Ascending aorta (tissue), 2 donors: ENCODE data around the gene STPG4. TPM values are rescaled to one million over a fixed set of nuclear protein-coding genes. Genes with fewer than 3 reads are reported as not detected.

Source experiments
- DNase-seq, 2 donors: peaks; one replicate each; pipeline ENCODE4 v3.0.0-alpha.2; 2019; ENCODE audit warnings: low spot score in 2 of 2
- H3K27ac ChIP-seq, 2 donors: fragments of 200-600 bp; sonication (generic); one replicate each; pipeline ENCODE4 v1.5.1; 2016 to 2017; ENCODE audit warnings: mild to moderate bottlenecking in 1 of 2
- H3K27me3 ChIP-seq: fragments of 200-600 bp; sonication (generic); one replicate; pipeline ENCODE4 v1.5.1; 2017
- H3K36me3 ChIP-seq, 2 donors: fragments of 200-600 bp; sonication (generic); one replicate each; pipeline ENCODE4 v1.5.1; 2016
- H3K4me1 ChIP-seq, 2 donors: fragments of 200-600 bp; sonication (generic); one replicate each; pipeline ENCODE4 v1.5.1; 2016 to 2017; ENCODE audit warnings: mild to moderate bottlenecking in 1 of 2
- H3K4me3 ChIP-seq, 2 donors: fragments of 200-600 bp; sonication (generic); one replicate each; pipeline ENCODE4 v1.5.1; 2016 to 2017; ENCODE audit warnings: mild to moderate bottlenecking in 1 of 2
- H3K9me3 ChIP-seq, 2 donors: fragments of 200-600 bp; sonication (generic); one replicate each; pipeline ENCODE4 v1.5.1; 2016
- intact Hi-C: fragments of 100-400 bp; cut with DNase I; formaldehyde crosslinking; loops from one replicate; pipeline ENCODE4 v1.15.1; 2023
- total RNA-seq: library from RNA; depleted of rRNA; stranded (reverse); fragments of >200 nt; gene quantifications from one replicate; pipeline ENCODE4 v1.1.0, GENCODE V29; 2016
- TF ChIP-seq, protein P1 (sequence below), 3 experiments: fragments of 200-600 bp in 2 of 3; fragments of 450-650 bp in 1 of 3; sonication (generic) in 2 of 3; IDR thresholded peaks; one replicate each; pipeline ENCODE4 v1.5.1; 2016 to 2019; ENCODE audit warnings: antibody characterized with exemption in 3 of 3, mild to moderate bottlenecking in 1 of 3, moderate library complexity in 1 of 3

STPG4 gene
- total RNA-seq, 1 donor from 2014 or later: not detected

GRCh38 chr2:47054036-47054555, 101.0 kb downstream of the STPG4 start:
- Histone ChIP-seq H3K36me3 (peaks cover 44 to 49% of the 10 kb centered on the region in 2 donors), H3K4me3 (no peak overlapping the region), H3K9me3 (no peaks in the 10 kb centered on the region), H3K27me3 (no peaks in the 10 kb centered on the region), H3K27ac (no peak overlapping the region), H3K4me1 (peaks cover 23 to 38% of the 10 kb centered on the region in 2 donors)
- intact Hi-C loops: no loop called here
- DNase-seq: no peak
- TF ChIP-seq, protein P1, sequence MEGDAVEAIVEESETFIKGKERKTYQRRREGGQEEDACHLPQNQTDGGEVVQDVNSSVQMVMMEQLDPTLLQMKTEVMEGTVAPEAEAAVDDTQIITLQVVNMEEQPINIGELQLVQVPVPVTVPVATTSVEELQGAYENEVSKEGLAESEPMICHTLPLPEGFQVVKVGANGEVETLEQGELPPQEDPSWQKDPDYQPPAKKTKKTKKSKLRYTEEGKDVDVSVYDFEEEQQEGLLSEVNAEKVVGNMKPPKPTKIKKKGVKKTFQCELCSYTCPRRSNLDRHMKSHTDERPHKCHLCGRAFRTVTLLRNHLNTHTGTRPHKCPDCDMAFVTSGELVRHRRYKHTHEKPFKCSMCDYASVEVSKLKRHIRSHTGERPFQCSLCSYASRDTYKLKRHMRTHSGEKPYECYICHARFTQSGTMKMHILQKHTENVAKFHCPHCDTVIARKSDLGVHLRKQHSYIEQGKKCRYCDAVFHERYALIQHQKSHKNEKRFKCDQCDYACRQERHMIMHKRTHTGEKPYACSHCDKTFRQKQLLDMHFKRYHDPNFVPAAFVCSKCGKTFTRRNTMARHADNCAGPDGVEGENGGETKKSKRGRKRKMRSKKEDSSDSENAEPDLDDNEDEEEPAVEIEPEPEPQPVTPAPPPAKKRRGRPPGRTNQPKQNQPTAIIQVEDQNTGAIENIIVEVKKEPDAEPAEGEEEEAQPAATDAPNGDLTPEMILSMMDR (IDR thresholded peaks at IDR 0.05): no peak

DNA sequence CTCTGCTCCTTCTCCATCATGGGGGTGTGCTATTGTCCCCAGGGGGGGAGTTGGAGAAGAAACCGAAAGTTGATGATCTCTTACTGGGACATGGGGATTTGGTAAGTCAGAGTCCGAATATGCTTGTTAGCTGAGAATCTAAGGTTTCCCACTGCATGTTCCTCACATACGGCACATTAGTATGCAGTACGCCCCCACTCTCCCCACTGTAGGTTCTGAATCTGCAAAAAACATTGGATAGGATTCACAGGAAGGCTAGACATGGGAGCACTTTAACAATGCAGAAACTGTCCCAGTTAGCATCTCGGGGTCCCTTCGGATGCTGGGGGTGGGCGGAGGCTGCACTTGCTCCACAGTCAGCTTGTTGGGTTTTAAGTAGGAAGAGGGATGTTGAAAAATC, 102.3 kb downstream of the STPG4 start:
- H3K27ac ChIP-seq: no peak overlapping the region
- no peaks in the 10 kb centered on the region for H3K9me3 ChIP-seq
- peaks cover 55 to 59% of the 10 kb centered on the region in 2 donors for H3K36me3 ChIP-seq
- intact Hi-C loops: no loop called here
- TF ChIP-seq, protein P1 (IDR thresholded peaks at IDR 0.05): no peak
- H3K4me3 ChIP-seq: no peak overlapping the region
- no peak for DNase-seq
- no peaks in the 10 kb centered on the region for H3K27me3 ChIP-seq
- H3K4me1 ChIP-seq: peaks cover 18 to 26% of the 10 kb centered on the region in 2 donors

DNA sequence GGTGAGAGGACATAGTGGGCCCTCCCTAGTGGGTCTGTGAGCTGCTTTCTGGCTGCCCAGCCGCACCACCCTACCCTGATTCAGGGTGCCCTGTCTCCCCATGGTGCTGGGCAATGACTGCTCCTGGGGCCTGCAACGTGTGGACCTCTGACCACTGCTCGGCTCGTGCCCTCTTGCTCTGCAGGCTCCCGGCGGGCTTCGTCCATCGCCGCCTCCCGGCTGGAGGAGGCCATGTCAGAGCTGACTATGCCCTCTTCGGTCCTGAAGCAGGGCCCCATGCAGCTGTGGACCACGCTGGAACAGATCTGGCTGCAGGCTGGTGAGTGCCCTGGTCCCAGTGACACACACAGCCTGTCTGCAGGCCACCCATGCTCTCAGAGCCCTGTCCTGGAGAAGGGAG, 103.5 kb downstream of the STPG4 start:
- Histone ChIP-seq H3K27ac (no peak overlapping the region), H3K9me3 (no peaks in the 10 kb centered on the region), H3K36me3 (peaks cover 65 to 72% of the 10 kb centered on the region in 2 donors), H3K27me3 (no peaks in the 10 kb centered on the region), H3K4me1 (peaks cover 10 to 13% of the 10 kb centered on the region in 2 donors), H3K4me3 (no peak overlapping the region)
- TF ChIP-seq, protein P1 (IDR thresholded peaks at IDR 0.05): no peak
- no peak for DNase-seq
- intact Hi-C loops: no loop called here

- no peaks in the 10 kb centered on the region for H3K9me3 ChIP-seq
- intact Hi-C loops: no loop called here
- TF ChIP-seq, protein P1 (IDR thresholded peaks at IDR 0.05): no peak
- no peak for DNase-seq
- peaks cover 5% of the 10 kb centered on the region in 2 donors for H3K4me1 ChIP-seq
- H3K4me3 ChIP-seq: no peak overlapping the region
- no peaks in the 10 kb centered on the region for H3K27me3 ChIP-seq
- H3K36me3 ChIP-seq: peaks cover 73 to 80% of the 10 kb centered on the region in 2 donors
- H3K27ac ChIP-seq: no peak overlapping the region
Observed at GRCh38 chr2:47050762-47051161, 104.3 kb downstream of the STPG4 start.

- TF ChIP-seq, protein P1 (IDR thresholded peaks at IDR 0.05): no peak
- no peaks in the 10 kb centered on the region for H3K27me3 ChIP-seq
- no peak overlapping the region for H3K4me3 ChIP-seq
- no peaks in the 10 kb centered on the region for H3K4me1 ChIP-seq
- H3K36me3 ChIP-seq: peaks cover 78 to 84% of the 10 kb centered on the region in 2 donors
- no peaks in the 10 kb centered on the region for H3K9me3 ChIP-seq
- no peak for DNase-seq
- H3K27ac ChIP-seq: peak overlapping the region in 1 of 2 donors; percentile 45
- intact Hi-C loops: no loop called here
Observed at GRCh38 chr2:47050021-47050760, 104.9 kb downstream of the STPG4 start.
